HG02798 (cell line): ENCODE measurements around the gene TUBB6.

ENCODE experiments used
- ATAC-seq: cut with Tn5 transposase; IDR thresholded peaks from one replicate; pipeline ENCODE4 v1.9.1; 2021; ENCODE audit warnings: mild to moderate bottlenecking; ENCODE audit not compliant: unreplicated experiment, poor library complexity

The TUBB6 gene

DNA sequence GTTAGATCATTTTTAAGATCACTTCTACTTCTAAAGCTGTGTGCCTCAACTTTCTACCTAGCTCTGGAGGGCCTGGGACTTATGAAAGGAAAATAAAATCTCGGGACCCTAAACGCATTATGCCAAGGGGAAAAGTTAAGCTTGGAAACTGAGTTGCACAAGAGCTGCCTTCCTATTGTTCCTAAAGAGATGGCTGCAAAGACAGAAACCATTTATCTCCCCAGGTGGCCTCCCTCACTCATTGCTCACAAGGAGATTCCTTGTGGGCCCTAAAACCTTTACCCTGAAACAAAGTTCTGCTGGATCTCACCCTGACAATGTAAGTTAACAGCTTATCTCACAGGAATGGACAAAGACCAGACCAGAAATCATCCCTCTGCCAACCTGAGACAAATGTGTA, 26.8 kb downstream of the TUBB6 start:
- ATAC-seq, result no peak

DNA sequence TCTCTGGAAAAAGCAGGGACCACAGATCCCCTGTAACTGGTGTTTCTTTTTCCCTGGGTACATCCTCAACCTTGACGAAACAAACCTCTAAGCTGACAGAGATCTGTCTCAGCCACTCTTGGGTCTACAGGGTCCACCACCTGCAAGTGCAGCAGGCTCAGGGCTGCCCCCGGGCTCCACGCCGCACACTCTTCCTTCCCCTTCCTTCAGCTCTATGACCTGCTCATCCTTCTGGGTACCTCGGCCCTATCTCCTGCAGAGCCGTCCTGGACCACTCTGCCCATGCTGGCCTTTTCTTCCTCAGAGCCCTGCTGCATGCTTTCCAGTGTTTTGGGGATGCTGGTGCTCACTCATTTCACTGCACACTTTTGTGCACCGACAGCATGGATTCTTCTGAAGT, 27.5 kb downstream of the TUBB6 start:
- ATAC-seq, result no peak

GRCh38 chr18:12336171-12336613, 28.2 kb downstream of the TUBB6 start:
- ATAC-seq, result no peak

GRCh38 chr18:12336887-12337286, 28.8 kb downstream of the TUBB6 start:
- no peak for ATAC-seq

- no peak for ATAC-seq
These were observed 30.3 kb downstream of the TUBB6 start for GRCh38 chr18:12338382-12338781.

GRCh38 chr18:12340945-12341660, 33.1 kb downstream of the TUBB6 start:
- no peak for ATAC-seq

DNA sequence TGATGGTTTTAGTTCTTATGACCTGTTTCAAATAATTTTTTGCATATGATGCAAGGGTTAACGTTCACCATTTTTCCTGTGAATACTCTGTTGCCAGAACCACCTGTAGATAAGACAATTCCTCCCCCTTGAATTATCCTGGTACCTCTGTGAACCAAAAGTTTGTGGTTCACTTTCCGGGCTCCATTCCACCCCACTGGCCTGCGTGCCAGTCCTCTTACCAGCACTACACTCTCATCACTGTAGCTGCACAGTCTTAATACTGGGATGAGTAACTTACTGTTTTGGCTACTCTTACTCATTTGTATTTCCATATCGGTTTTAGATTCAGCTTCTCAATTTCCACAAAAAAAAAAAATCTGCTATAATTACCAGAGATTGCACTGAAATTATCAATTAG, 34.6 kb downstream of the TUBB6 start:
- no peak for ATAC-seq

DNA sequence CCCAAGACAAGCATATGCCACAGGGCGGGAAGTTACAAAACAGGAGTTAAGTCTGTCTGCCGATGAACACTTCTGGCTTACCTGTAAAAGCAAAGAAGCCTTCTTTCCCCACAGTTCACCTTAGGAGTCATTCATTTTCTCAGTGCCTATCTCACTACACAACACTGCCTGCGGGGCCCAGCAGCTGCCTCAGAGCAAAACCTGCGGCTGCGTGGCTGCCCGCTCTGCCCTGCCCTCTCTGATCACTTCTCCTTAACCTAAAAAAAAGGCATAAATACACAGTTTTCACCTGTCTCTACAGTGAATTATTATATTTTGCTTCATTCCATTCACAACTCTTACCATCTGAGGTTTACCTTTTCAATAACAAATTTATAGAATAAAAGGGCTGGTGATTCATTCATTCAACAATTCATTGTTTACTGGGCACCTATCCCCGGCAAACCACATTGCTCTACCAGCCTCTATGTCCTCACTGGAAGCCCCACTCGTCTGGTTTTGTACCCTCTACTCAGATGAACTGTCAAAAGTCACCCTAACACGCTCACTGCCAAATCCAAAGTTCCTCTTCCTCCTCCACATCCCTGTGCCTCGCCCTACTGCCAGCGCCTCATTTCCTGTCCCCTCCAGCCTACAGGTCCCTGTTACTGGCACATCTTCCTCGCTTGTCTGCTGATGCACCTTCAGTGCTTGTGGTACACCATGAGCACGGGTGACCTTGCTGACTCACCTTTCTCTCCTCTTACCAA, 37.6 kb downstream of the TUBB6 start:
- no peak for ATAC-seq

DNA sequence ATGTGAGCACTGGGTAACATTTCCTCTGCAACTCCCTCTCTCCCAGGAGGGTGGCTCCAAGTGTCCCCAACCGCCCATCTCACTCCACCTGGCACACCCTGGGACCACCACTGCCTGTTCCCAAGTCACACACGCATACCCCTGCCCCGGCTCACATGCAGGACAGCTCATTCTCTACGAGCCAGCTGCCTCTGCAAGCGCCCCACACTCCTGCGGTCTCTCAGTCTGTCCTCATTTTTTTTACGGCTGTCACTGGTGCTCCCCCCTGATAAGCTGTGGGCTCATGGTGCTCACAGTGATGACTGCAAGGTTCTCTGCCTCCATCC, 38.2 kb downstream of the TUBB6 start:
- no peak for ATAC-seq

DNA sequence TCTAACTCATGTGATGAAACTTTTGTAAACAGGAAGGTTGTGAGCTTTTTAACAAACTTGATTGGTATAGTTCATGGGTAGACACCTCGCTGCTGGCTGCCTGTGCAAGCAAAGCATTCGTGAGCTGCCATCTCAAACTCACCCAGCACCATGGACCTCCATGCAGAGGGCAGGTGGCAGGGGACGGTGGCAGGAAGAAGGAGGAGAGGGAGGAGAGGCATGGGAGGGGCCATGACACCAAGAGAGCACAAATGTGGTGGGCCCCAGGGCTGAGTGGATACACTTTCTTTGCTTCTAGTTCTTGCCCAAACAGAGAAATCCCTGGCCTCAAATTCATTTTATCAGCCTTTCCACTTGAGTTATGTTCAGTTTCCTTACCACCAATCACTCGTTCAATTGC, 39.9 kb downstream of the TUBB6 start:
- no peak for ATAC-seq

DNA sequence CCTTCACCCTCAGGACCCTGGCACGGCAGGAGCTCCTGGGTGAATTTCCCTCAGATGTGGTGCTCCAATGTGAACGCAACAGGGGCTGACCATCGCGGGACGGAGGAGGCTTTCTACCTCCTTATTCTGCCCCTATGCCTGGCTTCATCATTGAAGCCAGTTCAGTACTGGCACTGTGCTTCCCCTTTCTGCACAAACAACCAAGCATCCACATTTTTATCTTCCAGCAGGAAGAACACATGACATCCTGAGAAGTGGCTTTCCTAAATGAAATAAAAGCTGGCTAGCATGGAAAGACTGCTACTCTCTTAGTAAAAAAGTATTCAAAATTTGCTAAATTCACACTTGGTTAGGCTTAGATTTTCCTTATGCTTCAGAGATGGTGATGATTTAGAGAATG, 44.1 kb downstream of the TUBB6 start:
- ATAC-seq, result no peak

- ATAC-seq, result no peak
These were observed 51.5 kb downstream of the TUBB6 start for GRCh38 chr18:12359515-12359927.

DNA sequence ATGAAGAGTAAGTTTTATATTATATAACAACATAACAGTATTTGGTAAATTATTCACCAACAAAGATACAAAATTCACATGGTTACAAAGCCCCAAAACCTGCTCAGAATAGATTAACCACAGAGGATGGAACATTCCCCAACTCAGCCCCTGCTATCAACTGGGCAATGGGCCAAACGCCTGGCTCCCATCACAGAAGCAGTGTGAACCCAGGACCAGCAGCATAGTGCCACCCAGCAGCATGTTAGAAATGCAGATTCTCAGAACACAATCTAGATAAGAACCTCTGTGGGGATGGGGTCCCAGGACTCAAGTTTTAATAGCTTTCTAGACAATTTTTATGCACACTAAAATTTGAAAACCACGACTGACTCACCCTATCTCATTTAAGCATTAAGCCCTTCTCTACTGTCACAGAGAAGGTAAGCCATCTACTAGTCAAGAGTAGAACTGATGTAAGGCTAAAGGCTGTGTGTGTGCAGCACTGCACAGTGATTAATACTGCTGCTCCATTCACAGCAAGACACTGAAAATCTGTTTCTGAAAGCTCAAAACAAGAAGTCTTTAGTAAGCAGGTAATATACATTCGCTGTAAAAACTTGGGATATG, 53.8 kb downstream of the TUBB6 start:
- no peak for ATAC-seq

GRCh38 chr18:12362473-12363174, 54.6 kb downstream of the TUBB6 start:
- ATAC-seq, result no peak

GRCh38 chr18:12366379-12366778, 58.3 kb downstream of the TUBB6 start:
- no peak for ATAC-seq

DNA sequence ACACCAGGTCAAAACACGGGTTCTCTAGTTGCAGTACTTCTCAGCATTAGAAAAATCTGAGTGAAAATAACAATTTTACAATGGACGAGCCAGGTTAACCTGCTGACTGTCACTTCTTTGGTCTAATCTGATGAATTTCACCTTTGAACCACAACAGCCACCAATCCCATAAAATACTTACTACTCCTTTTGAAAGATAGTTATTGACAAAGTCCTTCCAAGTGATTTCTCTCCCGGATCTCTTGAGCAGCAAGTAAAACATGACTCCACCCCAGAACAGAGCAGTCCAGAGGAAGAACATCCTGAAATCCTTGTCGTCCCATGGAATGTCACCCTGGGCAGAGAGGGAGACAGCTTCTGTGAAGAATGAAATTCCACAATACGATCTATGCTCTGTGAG, 58.7 kb downstream of the TUBB6 start:
- ATAC-seq, result no peak

DNA sequence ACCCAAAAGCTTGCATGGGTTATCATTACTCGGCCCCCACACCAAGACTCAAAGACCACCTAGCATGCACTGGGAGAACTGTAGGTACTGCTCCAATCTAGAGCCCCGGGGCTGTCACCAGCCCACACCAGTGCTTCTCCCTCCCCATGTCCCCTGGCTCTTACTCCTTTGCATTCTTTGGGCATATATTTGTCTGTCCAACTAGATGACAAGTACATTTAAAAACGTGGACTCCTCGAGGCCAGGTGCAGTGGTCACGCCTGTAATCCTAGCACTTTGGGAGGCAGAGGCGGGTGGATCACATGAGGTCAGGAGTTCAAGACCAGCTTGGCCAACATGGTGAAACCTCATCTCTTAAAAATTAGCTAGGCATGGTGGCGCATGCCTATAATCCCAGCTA, 61.2 kb downstream of the TUBB6 start:
- no peak for ATAC-seq

GRCh38 chr18:12371590-12371989, 63.5 kb downstream of the TUBB6 start:
- no peak for ATAC-seq

- no peak for ATAC-seq
These were observed 64.4 kb downstream of the TUBB6 start for GRCh38 chr18:12372406-12372805.

DNA sequence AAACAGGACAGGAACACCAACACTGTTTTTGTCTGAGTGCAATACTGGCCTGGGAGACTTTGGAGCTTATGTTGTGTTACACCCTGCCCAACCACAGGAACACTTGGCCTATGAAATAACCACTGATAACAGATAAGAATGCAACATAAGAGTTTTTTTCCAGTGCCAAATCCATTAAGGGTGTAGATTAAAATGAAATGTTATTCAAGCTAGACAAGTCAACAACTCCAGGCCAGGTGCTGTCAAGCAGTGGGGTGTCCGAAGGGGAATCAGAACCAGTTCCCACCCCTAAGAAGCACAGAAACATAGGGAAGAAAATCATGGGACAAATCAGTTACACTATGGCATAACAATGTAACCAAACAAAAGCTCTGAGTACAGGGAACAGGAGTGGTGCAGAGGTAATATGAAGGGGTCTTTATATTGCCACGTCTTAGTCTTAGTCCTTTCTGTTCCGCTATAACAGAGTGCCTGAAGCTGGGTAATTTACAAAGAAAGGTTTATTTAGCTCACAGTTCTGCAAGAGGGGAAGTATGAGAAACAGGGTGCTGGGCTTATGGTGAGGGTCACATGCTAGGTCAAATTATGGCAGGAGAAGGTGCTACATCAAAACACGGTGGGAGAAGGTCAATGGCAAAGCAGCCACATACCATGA, 65.2 kb downstream of the TUBB6 start:
- ATAC-seq, result no peak

GRCh38 chr18:12373771-12374116, 65.7 kb downstream of the TUBB6 start:
- no peak for ATAC-seq
